ENCODE data around the gene DGKI. TPM values are rescaled to one million over a fixed set of nuclear protein-coding genes. Genes with fewer than 3 reads are reported as not detected.

The DGKI gene
- total RNA-seq, 2 donors from 2014 or later = 0.04 to 0.64 TPM

GRCh38 chr7:137403353-137403695, 443.4 kb downstream of the DGKI start:
- Histone ChIP-seq H3K27me3 (ENCODE audit: control insufficient read depth, insufficient read depth, low read length, poor library complexity, severe bottlenecking) (no peaks in the 10 kb centered on the region), H3K36me3 (ENCODE audit: control insufficient read depth, insufficient read depth, low read length) (no peaks in the 10 kb centered on the region), H3K4me3 (ENCODE audit: low read length) (no peak overlapping the region), H3K4me1 (ENCODE audit: control insufficient read depth, insufficient read depth, low read length) (peaks cover 4% of the 10 kb centered on the region), H3K9me3 (ENCODE audit: control insufficient read depth, low read length) (no peaks in the 10 kb centered on the region), H3K9ac (ENCODE audit: extremely low read depth, low read length, poor library complexity, severe bottlenecking) (no peak overlapping the region), H3K27ac (ENCODE audit: low read depth, low read length) (peak overlapping the region; percentile 93)
- Mint-ChIP-seq H3K4me1 (peaks cover 2% of the 10 kb centered on the region), H3K36me3 (ENCODE audit: low read depth) (no peaks in the 10 kb centered on the region), H3K4me3 (no peak overlapping the region), H3K27ac (no peak overlapping the region), H3K9me3 (no peaks in the 10 kb centered on the region), H3K27me3 (ENCODE audit: insufficient read depth) (no peaks in the 10 kb centered on the region)
- DNase-seq = peak; percentile 61
- WGBS, 2 experiments (ENCODE audit: insufficient coverage in 1 of 2, insufficient read length in 1 of 2) = 40 to 51% methylated on average over 1 to 2 of the region's 2 CpGs
- TF ChIP-seq CTCF (conservative IDR thresholded peaks at IDR 0.05) = no peak

GRCh38 chr7:137402536-137403352, 444.0 kb downstream of the DGKI start:
- H3K4me1 Mint-ChIP-seq = peaks cover 2% of the 10 kb centered on the region
- H3K36me3 Mint-ChIP-seq (ENCODE audit: low read depth) = no peaks in the 10 kb centered on the region
- H3K27me3 Mint-ChIP-seq (ENCODE audit: insufficient read depth) = no peaks in the 10 kb centered on the region
- Histone ChIP-seq H3K27me3 (ENCODE audit: control insufficient read depth, insufficient read depth, low read length, poor library complexity, severe bottlenecking) (no peaks in the 10 kb centered on the region), H3K27ac (ENCODE audit: low read depth, low read length) (peak overlapping the region; percentile 93), H3K4me1 (ENCODE audit: control insufficient read depth, insufficient read depth, low read length) (peaks cover 4% of the 10 kb centered on the region), H3K9ac (ENCODE audit: extremely low read depth, low read length, poor library complexity, severe bottlenecking) (no peak overlapping the region), H3K4me3 (ENCODE audit: low read length) (no peak overlapping the region), H3K36me3 (ENCODE audit: control insufficient read depth, insufficient read depth, low read length) (no peaks in the 10 kb centered on the region), H3K9me3 (ENCODE audit: control insufficient read depth, low read length) (no peaks in the 10 kb centered on the region)
- DNase-seq = no peak
- TF ChIP-seq CTCF (conservative IDR thresholded peaks at IDR 0.05) = no peak
- no peak overlapping the region for H3K27ac Mint-ChIP-seq
- no peak overlapping the region for H3K4me3 Mint-ChIP-seq
- WGBS, 2 experiments (ENCODE audit: insufficient coverage in 1 of 2, insufficient read length in 1 of 2) = 41 to 50% methylated on average over 3 to 10 of the region's 10 CpGs
- H3K9me3 Mint-ChIP-seq = no peaks in the 10 kb centered on the region

GRCh38 chr7:137399827-137400823, 446.6 kb downstream of the DGKI start:
- H3K27ac ChIP-seq (ENCODE audit: low read depth, low read length) = no peak overlapping the region
- H3K36me3 ChIP-seq (ENCODE audit: control insufficient read depth, insufficient read depth, low read length) = no peaks in the 10 kb centered on the region
- no peak overlapping the region for H3K4me3 Mint-ChIP-seq
- no peaks in the 10 kb centered on the region for H3K36me3 Mint-ChIP-seq (ENCODE audit: low read depth)
- peak; percentile 57 for DNase-seq
- H3K27me3 ChIP-seq (ENCODE audit: control insufficient read depth, insufficient read depth, low read length, poor library complexity, severe bottlenecking) = no peaks in the 10 kb centered on the region
- no peak overlapping the region for H3K4me3 ChIP-seq (ENCODE audit: low read length)
- H3K9me3 ChIP-seq (ENCODE audit: control insufficient read depth, low read length) = no peaks in the 10 kb centered on the region
- peaks cover 4% of the 10 kb centered on the region for H3K4me1 ChIP-seq (ENCODE audit: control insufficient read depth, insufficient read depth, low read length)
- no peak overlapping the region for H3K9ac ChIP-seq (ENCODE audit: extremely low read depth, low read length, poor library complexity, severe bottlenecking)
- 68 to 76% methylated on average over 4 to 7 of the region's 7 CpGs for WGBS, 2 experiments (ENCODE audit: insufficient coverage in 1 of 2, insufficient read length in 1 of 2)
- no peak overlapping the region for H3K27ac Mint-ChIP-seq
- H3K27me3 Mint-ChIP-seq (ENCODE audit: insufficient read depth) = peaks cover 4% of the 10 kb centered on the region
- TF ChIP-seq CTCF (conservative IDR thresholded peaks at IDR 0.05) = no peak
- no peaks in the 10 kb centered on the region for H3K9me3 Mint-ChIP-seq
- peaks cover 2% of the 10 kb centered on the region for H3K4me1 Mint-ChIP-seq
